SKM-1 treated with dmso at 0.1 percent for 144 hours (cell line): Measurements from ENCODE around the gene MAD1L1.

Experiments used
- DNase-seq: peaks from one replicate; lab custom pipeline; 2025; ENCODE audit not compliant: unreplicated experiment; lab: John Stamatoyannopoulos, UW

MAD1L1 gene

GRCh38 chr7:2141651-2142050 is 91.1 kb downstream of the MAD1L1 start:
- no peak for DNase-seq

GRCh38 chr7:2141021-2141410 is 91.7 kb downstream of the MAD1L1 start:
- DNase-seq: no peak

- no peak for DNase-seq
Observed at GRCh38 chr7:2140216-2141020, 92.3 kb downstream of the MAD1L1 start.

GRCh38 chr7:2139004-2139699 is 93.6 kb downstream of the MAD1L1 start:
- DNase-seq: no peak

GRCh38 chr7:2138146-2138765 is 94.5 kb downstream of the MAD1L1 start:
- DNase-seq: no peak

GRCh38 chr7:2134740-2135139 is 98.0 kb downstream of the MAD1L1 start:
- no peak for DNase-seq

- no peak for DNase-seq
Observed at GRCh38 chr7:2132243-2132642, 100.5 kb downstream of the MAD1L1 start.

GRCh38 chr7:2131800-2132199 is 100.9 kb downstream of the MAD1L1 start:
- no peak for DNase-seq

- DNase-seq: no peak
Observed at GRCh38 chr7:2131341-2131740, 101.4 kb downstream of the MAD1L1 start.

GRCh38 chr7:2130096-2130375 is 102.7 kb downstream of the MAD1L1 start:
- no peak for DNase-seq

GRCh38 chr7:2129323-2130095 is 103.2 kb downstream of the MAD1L1 start:
- DNase-seq: no peak

GRCh38 chr7:2128601-2129322 is 104.0 kb downstream of the MAD1L1 start:
- no peak for DNase-seq

GRCh38 chr7:2126621-2127020 is 106.1 kb downstream of the MAD1L1 start:
- DNase-seq: no peak

GRCh38 chr7:2125931-2126330 is 106.8 kb downstream of the MAD1L1 start:
- DNase-seq: no peak

GRCh38 chr7:2124604-2125345 is 108.0 kb downstream of the MAD1L1 start:
- DNase-seq: no peak

GRCh38 chr7:2123916-2124315 is 108.8 kb downstream of the MAD1L1 start:
- no peak for DNase-seq

- DNase-seq: peak; percentile 21
Observed at GRCh38 chr7:2123360-2123759, 109.4 kb downstream of the MAD1L1 start.

GRCh38 chr7:2122651-2123050 is 110.1 kb downstream of the MAD1L1 start:
- DNase-seq: no peak

GRCh38 chr7:2120841-2121830 is 111.6 kb downstream of the MAD1L1 start:
- DNase-seq: no peak
